Type B pancreatic cell (in vitro differentiated cells): ENCODE measurements around the gene ZAR1. TPM values are rescaled to one million over a fixed set of nuclear protein-coding genes. Genes with fewer than 3 reads are reported as not detected.

Experiments
- DNase-seq: peaks from one replicate; pipeline ENCODE4 v3.0.0; 2021; ENCODE audit warnings: mixed read lengths; ENCODE audit not compliant: unreplicated experiment; ENCODE audit errors: extremely low spot score
- H3K27ac Mint-ChIP-seq: 2 replicates; pipeline ENCODE4 v1.8.0; 2021; ENCODE audit warnings: mild to moderate bottlenecking, mixed read lengths
- H3K27me3 Mint-ChIP-seq: 2 replicates; pipeline ENCODE4 v1.8.0; 2021; ENCODE audit warnings: mixed read lengths
- H3K36me3 Mint-ChIP-seq: 2 replicates; pipeline ENCODE4 v1.8.0; 2021; ENCODE audit warnings: mixed read lengths
- H3K4me1 Mint-ChIP-seq: one replicate; pipeline ENCODE4 v1.8.0; 2021; ENCODE audit warnings: mixed read lengths; ENCODE audit not compliant: unreplicated experiment
- H3K4me3 Mint-ChIP-seq: 2 replicates; pipeline ENCODE4 v1.8.0; 2021; ENCODE audit warnings: mild to moderate bottlenecking, mixed read lengths
- H3K9me3 Mint-ChIP-seq: 2 replicates; pipeline ENCODE4 v1.8.0; 2021; ENCODE audit warnings: mixed read lengths
- total RNA-seq: library from RNA; stranded (reverse); gene quantifications from 2 replicates; pipeline ENCODE4 v1.2.1, GENCODE V29; 2021; ENCODE audit warnings: low replicate concordance
- TF ChIP-seq, protein P1 (sequence below): fragments of 200-600 bp; sonication (generic); conservative IDR thresholded peaks from 2 replicates; pipeline ENCODE4 v1.5.0; 2021; ENCODE audit warnings: antibody characterized with exemption, mild to moderate bottlenecking

The ZAR1 gene
- total RNA-seq, 1 donor from 2014 or later: not detected

DNA sequence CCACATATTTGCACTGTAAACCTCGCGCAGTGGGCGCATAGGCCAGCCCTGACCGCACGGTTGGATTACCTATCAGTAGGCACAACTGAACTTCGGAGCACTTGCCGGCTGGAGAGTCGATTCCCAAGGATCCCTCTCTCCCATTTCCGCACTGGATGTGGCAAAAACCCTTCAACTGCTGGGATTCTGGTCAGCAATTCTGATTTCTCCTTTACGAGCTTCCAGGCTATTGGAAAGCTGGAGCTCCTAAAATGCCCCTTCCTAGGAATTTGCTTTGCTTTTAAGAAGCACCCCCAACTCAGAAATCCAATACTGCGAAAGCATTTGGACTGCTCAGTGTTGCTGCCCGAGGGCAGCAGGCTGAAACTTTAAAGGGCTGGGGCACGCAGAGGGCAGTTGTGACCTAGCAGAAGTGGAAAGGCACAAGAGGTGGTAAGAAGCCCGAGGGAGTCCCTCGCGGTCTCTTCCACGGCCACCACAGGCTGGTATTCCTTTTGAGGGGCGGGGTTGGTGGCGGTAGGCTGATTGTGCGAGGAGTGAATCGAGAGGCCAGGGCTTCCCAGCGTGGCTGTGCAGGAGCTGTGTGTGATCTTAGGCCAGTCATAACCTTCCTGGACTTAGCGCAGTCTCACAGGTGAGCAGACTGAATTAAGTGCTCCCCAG, 1.6 kb downstream of the ZAR1 start:
- peak overlapping the region; percentile 63 for H3K4me3 Mint-ChIP-seq
- no peak overlapping the region for H3K27ac Mint-ChIP-seq
- DNase-seq: no peak
- H3K4me1 Mint-ChIP-seq: no peaks in the 10 kb centered on the region
- no peaks in the 10 kb centered on the region for H3K9me3 Mint-ChIP-seq
- TF ChIP-seq, protein P1, sequence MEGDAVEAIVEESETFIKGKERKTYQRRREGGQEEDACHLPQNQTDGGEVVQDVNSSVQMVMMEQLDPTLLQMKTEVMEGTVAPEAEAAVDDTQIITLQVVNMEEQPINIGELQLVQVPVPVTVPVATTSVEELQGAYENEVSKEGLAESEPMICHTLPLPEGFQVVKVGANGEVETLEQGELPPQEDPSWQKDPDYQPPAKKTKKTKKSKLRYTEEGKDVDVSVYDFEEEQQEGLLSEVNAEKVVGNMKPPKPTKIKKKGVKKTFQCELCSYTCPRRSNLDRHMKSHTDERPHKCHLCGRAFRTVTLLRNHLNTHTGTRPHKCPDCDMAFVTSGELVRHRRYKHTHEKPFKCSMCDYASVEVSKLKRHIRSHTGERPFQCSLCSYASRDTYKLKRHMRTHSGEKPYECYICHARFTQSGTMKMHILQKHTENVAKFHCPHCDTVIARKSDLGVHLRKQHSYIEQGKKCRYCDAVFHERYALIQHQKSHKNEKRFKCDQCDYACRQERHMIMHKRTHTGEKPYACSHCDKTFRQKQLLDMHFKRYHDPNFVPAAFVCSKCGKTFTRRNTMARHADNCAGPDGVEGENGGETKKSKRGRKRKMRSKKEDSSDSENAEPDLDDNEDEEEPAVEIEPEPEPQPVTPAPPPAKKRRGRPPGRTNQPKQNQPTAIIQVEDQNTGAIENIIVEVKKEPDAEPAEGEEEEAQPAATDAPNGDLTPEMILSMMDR: no peak
- peaks cover 16% of the 10 kb centered on the region for H3K36me3 Mint-ChIP-seq
- H3K27me3 Mint-ChIP-seq: peaks cover 59% of the 10 kb centered on the region

GRCh38 chr4:48493452-48494100, 3.5 kb downstream of the ZAR1 start:
- Mint-ChIP-seq H3K27ac (no peak overlapping the region), H3K9me3 (no peaks in the 10 kb centered on the region), H3K36me3 (peaks cover 10% of the 10 kb centered on the region), H3K4me1 (no peaks in the 10 kb centered on the region), H3K27me3 (peaks cover 43% of the 10 kb centered on the region), H3K4me3 (no peak overlapping the region)
- DNase-seq: no peak
- TF ChIP-seq, protein P1: no peak

- Mint-ChIP-seq H3K27ac (no peak overlapping the region), H3K27me3 (peaks cover 28% of the 10 kb centered on the region), H3K4me3 (no peak overlapping the region), H3K9me3 (no peaks in the 10 kb centered on the region), H3K4me1 (no peaks in the 10 kb centered on the region), H3K36me3 (peaks cover 18% of the 10 kb centered on the region)
- TF ChIP-seq, protein P1: no peak
- DNase-seq: no peak
Observed at GRCh38 chr4:48495941-48496340, 5.9 kb downstream of the ZAR1 start.

GRCh38 chr4:48498895-48499294, 8.8 kb downstream of the ZAR1 start:
- Mint-ChIP-seq H3K27me3 (peaks cover 3% of the 10 kb centered on the region), H3K36me3 (peaks cover 21% of the 10 kb centered on the region), H3K4me3 (no peak overlapping the region), H3K9me3 (no peaks in the 10 kb centered on the region), H3K27ac (no peak overlapping the region), H3K4me1 (no peaks in the 10 kb centered on the region)
- TF ChIP-seq, protein P1: no peak
- no peak for DNase-seq

DNA sequence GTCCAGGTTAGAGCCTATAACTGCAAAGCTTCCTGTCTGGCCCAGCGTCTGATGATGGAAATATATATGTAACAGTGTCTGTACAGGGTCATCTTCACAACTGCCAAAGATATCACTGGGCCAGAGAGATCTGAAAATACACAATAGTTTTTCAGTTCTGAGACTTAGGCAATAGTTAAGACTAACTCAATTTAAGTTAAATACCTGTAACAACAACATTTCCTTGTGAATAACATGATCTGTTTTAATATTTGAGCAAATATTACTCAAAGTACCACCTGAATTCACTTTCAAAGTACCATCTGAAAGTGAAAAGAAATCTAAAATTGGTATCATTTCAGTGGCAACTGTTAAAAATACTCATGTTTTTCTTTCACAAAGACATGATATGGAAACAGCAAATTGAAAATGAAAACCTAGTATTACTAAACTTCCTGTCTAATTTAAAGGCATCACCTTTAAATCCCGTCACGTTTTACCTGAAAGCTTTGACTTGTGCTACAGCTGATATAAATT, 9.6 kb downstream of the ZAR1 start:
- Mint-ChIP-seq H3K36me3 (peaks cover 21% of the 10 kb centered on the region), H3K9me3 (no peaks in the 10 kb centered on the region), H3K27ac (no peak overlapping the region)

More for the DNA sequence above, 9.6 kb downstream of the ZAR1 start:
- Mint-ChIP-seq H3K27me3 (no peaks in the 10 kb centered on the region), H3K4me1 (no peaks in the 10 kb centered on the region), H3K4me3 (no peak overlapping the region)
- no peak for DNase-seq
- TF ChIP-seq, protein P1: no peak
